IPS-18c (cell line): Measurements from ENCODE around the gene PTPRZ1.

Experiments used
- H3K4me3 ChIP-seq: 2 replicates; pipeline ENCODE4 v1.7.0; 2013; ENCODE audit warnings: low read depth, mild to moderate bottlenecking, low read length, moderate library complexity; ENCODE audit not compliant: insufficient read depth
- H3K9me3 ChIP-seq: one replicate; pipeline ENCODE4 v1.6.1; 2013; ENCODE audit warnings: mild to moderate bottlenecking, low read length, moderate library complexity; ENCODE audit not compliant: control insufficient read depth, insufficient read depth

Gene PTPRZ1

DNA sequence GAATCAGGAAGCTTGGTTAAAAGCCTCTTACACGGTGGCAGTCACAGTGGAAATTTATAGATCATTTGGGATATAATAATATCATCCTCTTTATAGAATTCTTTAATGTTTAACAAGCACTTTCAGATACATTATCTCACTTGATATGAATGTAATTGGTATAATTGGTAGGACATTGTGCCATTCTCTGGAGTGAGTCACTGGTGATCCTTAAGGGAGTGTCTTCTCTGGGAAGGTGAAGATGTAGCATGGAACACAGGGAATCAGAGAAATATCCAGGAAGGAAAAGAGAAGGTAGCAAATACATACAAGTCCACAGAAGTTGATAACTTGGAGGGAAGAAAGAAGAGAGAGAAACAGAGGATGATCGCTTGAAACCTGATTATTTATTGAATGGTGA is 9.8 kb downstream of the PTPRZ1 start:
- Histone ChIP-seq H3K4me3 (no peak overlapping the region), H3K9me3 (no peaks in the 10 kb centered on the region)

DNA sequence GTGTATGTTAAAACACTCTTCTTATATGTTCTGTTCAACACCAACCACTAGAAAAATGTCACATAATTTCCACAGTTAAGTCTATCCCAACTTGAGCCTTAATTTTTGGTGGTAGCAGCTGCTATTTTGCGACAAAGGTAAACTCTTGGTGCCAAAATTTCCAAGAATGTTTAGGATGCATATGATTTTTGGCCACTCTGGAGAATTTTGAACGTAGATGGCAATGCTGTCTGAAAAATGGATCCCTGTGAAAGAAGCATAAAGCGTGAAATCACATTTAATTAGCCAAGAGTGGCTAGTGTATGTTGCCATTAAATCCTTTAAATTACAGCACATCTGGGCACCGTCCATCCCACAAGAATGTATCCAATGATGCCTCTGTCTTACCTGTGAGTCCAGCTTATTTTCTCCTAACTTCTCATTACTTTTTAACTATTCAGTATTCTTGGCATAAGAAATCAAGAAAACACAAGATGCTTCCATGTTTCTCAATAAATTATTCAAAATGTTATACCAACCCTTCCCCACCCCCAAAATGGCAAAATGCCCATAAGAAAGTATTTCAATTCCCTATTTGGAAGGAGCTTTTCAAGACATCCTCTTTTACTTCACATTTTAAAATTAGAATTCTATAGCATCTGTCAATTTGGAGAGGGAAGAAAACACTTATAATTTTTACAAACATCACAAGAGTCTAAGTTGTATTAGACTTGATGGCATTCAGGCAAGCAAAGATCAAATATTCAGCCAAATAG is 12.4 kb downstream of the PTPRZ1 start:
- no peaks in the 10 kb centered on the region for H3K9me3 ChIP-seq
- no peak overlapping the region for H3K4me3 ChIP-seq

- no peaks in the 10 kb centered on the region for H3K9me3 ChIP-seq
These were observed 14.7 kb downstream of the PTPRZ1 start for GRCh38 chr7:121887634-121888033.

DNA sequence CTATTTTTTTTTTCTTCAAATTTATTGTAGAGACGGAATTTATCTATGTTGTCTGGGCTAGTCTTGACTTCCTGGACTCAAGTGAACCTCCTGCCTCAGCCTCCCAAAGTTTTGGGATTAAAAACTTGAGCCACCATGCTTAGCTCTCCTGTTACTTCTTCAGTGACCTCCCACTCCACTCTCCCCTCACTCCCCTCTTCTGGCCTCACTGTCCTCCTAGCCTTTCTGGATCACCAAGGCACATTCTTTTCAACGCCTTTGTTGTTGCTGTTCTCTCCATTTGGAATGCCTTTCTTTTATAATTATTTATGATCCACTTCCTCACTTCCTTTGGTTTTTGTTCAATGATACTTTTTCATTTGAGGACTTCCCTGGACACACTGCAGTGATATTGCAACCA is 17.9 kb downstream of the PTPRZ1 start:
- Histone ChIP-seq H3K4me3 (no peak overlapping the region), H3K9me3 (no peaks in the 10 kb centered on the region)

More at GRCh38 chr7:121887634-121888033, 14.7 kb downstream of the PTPRZ1 start:
- H3K4me3 ChIP-seq = no peak overlapping the region

DNA sequence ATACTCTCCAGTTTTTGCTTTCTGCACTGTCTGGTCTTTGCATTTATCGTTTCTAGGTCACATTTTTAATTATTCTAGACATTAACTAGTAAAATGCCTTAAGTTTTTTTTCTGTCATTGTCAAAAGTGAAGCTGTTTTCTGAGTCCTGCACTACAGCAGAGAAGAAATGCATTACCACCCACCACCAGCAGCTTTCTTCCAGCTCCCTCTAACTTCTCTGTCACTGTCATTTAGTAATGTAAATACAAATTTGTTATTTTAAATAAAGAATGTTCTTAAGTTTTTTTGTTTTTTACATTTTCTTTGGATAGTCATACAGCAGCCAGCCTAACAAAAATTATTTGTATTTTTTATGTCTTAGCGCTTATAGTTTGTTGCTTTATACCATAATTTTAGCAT is 18.8 kb downstream of the PTPRZ1 start:
- H3K9me3 ChIP-seq = no peaks in the 10 kb centered on the region
- no peak overlapping the region for H3K4me3 ChIP-seq

GRCh38 chr7:121901026-121901425 is 28.1 kb downstream of the PTPRZ1 start:
- no peak overlapping the region for H3K4me3 ChIP-seq
- H3K9me3 ChIP-seq = no peaks in the 10 kb centered on the region

GRCh38 chr7:121904120-121904519 is 31.2 kb downstream of the PTPRZ1 start:
- no peaks in the 10 kb centered on the region for H3K9me3 ChIP-seq

GRCh38 chr7:121908042-121908441 is 35.1 kb downstream of the PTPRZ1 start:
- H3K4me3 ChIP-seq = no peak overlapping the region

More at GRCh38 chr7:121904120-121904519, 31.2 kb downstream of the PTPRZ1 start:
- H3K4me3 ChIP-seq = no peak overlapping the region

DNA sequence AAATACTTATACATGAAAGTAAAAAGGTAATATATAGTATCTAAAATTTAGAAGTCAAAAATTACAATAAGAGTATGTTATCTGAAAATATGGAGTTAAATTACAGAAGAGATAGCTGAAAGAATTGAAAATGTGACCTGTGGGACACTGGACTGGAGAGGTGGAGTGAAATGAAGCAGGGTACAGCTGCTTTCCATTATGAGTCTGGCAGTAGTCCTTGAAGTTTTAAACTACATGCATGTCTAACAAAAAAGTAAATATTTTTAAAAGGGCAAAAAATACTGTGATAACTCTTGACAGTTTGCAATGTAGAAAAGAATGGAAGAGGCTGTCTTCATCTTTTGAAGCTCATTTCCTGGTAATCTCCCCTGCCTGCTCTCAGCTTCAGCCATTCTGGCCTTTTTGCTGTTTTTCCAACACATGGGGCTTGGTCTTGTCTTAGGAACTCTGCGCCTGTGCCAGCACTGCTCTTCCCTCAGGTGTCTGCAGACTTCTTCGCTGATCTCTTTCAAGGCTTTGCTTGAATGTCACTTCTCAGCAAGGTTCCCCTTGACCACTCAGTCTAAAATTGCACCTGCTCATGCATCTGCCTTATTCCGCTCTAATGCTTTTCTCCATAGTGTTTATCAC is 36.9 kb downstream of the PTPRZ1 start:
- no peaks in the 10 kb centered on the region for H3K9me3 ChIP-seq
- no peak overlapping the region for H3K4me3 ChIP-seq

More at GRCh38 chr7:121908042-121908441, 35.1 kb downstream of the PTPRZ1 start:
- no peaks in the 10 kb centered on the region for H3K9me3 ChIP-seq

DNA sequence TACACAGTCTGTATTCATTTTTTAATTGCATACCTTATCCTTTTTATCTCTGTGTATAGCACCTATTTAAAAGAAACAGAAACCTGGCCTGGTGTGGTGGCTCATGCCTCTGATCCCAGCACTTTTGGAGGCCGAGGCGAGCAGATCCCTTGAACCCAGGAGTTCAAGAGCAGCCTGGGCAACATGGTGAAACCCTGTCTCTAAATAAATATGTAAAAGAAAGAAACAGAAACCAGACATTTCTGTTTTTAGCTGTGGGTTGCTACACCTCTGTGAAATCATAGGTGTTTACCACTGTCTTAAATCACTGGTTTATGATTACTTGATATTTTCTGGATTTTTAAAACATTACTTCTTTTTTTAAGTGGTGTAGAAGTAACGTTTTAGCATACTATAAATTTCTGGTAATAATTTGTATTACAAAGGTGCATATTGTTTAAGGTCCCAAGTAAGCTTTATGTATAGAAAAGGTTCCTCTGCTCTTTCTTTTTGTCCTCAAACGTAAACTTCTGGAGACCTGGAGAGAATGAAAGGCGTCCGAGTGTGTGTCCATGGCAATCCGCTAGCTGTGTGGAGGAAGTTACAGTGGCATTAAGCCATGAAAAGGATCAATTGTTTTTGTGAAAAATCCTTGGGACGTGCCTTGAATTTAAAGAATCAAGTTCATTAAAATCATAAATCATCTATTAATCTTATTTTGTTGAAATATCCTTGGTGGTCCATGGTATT is 41.1 kb downstream of the PTPRZ1 start:
- Histone ChIP-seq H3K9me3 (no peaks in the 10 kb centered on the region), H3K4me3 (no peak overlapping the region)

GRCh38 chr7:121914676-121915279 is 41.8 kb downstream of the PTPRZ1 start:
- H3K4me3 ChIP-seq = no peak overlapping the region
- no peaks in the 10 kb centered on the region for H3K9me3 ChIP-seq

- no peaks in the 10 kb centered on the region for H3K9me3 ChIP-seq
- H3K4me3 ChIP-seq = no peak overlapping the region
These were observed 43.2 kb downstream of the PTPRZ1 start for GRCh38 chr7:121916211-121916610.

DNA sequence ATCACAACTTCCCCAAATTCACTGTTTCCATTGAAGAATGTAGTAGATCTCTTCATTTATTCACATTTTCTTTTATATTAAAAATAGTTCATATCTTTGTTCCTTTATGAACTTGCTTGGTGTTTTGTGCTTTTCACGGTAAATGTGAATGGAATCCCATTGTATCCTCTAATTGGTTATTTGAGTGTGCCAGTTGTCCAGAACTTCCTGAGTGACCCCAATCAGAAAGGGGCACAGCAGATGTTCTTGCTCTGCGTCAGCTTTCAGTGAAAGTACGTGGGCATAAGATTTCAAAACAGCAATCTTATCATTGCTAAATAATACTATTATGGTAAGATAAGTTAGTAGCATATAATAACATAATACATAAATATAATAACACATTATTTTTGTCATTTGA is 47.0 kb downstream of the PTPRZ1 start:
- H3K9me3 ChIP-seq = no peaks in the 10 kb centered on the region

DNA sequence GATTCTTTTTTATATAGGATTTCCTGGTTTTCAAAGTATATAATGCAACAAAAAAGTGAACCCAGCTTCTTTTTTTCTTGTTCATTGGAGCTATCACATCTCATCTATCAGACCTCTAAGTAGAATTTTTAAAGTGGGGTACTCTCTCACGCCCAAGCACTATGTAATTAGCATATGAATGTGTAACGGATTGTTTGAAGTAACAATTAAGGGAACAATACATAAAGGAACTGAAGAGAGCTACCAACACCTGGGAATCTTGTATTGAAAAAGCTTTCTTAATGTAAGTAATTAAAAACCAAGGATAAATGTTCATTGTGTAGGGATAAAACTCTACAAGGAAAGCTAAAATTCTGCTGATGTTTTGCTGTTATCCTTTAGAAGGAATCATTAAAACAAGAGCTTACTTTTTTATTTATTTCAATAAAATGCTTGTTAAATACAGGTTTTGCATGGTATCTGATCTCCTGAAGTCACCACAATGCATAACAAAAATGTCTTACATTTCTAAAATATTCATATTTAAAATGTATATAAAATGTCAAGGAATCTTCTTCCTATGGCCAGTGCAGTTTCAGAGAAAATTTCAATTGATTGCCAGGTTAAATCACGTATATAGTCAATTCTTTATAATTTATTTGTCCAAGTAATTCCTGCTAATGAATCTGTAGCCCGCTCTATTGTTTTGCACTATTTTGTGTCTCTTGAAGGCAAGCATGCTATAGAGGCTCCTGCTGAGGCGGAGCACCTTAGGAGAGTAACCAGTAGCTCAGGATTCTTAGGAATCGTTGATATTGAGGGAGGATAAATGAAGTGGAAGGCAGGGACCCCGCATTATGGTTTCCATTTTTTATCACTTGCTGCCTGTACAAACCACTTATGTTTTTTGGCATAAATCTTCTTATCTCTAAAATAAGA is 51.6 kb downstream of the PTPRZ1 start:
- H3K9me3 ChIP-seq = no peaks in the 10 kb centered on the region
- no peak overlapping the region for H3K4me3 ChIP-seq

More for the DNA sequence above, 47.0 kb downstream of the PTPRZ1 start:
- no peak overlapping the region for H3K4me3 ChIP-seq

DNA sequence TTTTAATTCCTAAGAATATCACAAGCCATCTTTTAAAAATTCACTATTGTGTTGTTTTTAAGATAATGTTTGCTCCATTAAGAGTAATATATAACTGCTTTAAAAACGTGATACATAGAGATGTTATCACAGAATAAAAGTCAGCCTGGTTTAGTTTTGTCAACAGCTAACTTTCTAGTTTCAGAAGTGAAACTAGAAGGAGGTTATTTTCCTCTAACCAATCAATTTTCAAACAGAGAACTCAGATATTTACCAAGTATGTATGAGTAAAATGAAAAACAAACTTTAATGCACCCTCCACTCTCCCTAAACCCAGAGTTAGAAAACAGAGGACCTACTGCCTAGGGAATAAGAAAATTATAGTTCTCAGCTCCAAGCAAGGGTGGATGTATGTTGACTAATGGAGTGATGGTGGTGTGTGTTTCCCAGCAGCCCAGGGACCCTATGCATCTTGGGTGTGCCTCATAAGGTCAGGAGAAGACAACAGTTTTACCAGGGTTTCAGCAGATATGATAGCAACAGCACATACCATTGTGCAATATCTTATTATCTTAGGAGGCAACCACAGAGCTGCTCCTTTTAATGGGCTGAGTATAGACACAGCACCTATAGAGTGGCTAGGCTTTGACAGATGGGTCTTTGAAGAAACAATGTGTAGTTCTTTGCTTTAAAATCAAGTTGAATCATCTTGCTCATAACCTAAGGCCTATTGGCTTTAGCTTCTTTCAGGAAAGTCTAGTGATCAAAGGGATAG is 58.4 kb downstream of the PTPRZ1 start:
- no peaks in the 10 kb centered on the region for H3K9me3 ChIP-seq

DNA sequence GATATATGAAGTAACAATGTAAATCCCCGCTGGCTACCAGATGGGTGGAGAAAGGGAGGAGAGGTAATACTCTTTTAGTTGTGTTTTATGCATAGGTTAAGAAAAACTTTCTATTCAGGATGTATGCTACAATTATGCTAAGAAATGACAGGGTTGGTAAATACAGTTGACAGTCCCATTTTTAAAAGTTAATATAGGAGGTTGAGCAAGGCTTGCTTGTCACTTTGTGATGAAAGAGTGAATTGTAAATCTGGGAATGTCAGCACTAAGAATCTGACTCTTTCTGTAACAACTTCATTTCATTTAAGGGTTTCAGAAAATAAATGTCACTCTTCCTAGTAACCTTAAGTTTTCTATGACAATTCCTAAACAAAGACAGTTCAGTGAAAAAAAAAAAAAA is 59.8 kb downstream of the PTPRZ1 start:
- H3K9me3 ChIP-seq = no peaks in the 10 kb centered on the region
- no peak overlapping the region for H3K4me3 ChIP-seq

More for the DNA sequence above, 58.4 kb downstream of the PTPRZ1 start:
- H3K4me3 ChIP-seq = no peak overlapping the region
